ENCODE data around the gene RBM23. TPM values are rescaled to one million over a fixed set of nuclear protein-coding genes. Genes with fewer than 3 reads are reported as not detected.

RBM23 gene
- total and polyA plus RNA-seq, 2 of the 8 experiments (the other 6 are each of a cell fraction or from before 2014, with no cell fraction given) = 41.2 to 43.3 TPM

DNA sequence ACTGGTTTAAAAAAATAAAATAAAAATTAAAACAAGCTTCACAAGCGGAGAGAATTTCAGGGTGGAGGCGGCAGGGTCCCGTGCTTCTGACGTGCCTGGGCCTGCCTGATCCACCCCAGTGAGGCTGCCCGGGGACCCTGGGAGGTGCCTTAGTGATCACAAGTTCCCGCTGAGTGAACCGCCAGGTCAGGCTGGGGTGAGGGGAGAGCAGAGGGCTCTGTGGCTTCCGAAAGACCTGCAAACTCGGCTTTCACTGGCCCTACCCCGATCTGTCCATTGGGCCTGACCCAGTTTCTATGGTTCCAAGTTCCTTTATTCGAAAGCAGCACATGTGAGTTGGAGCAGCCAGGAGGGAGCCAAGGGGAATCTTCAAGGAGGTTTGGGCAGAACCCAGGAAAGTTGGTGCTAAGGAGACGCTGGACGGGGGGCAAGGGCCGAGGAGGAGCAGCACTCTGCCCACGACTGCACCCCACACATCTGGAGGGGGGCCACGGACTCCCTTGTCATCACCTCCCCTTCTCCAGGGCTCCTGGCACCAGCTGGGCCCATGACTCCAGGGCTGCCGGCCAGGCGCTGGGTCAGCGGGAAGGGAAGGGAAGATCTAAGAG is 69.6 kb downstream of the RBM23 start:
- H3K23ac ChIP-seq (ENCODE audit: insufficient read length) = no peak overlapping the region
- H2BK20ac ChIP-seq (ENCODE audit: low read length) = no peak overlapping the region; the same call in 1 of the 2 replicates
- peak overlapping the region; percentile 56; the same call in 1 of the 2 replicates for H2BK5ac ChIP-seq (ENCODE audit: low read depth, low read length)
- peak overlapping the region; percentile 90; the same call in 1 of the 2 replicates for H2BK15ac ChIP-seq (ENCODE audit: low read length)
- H3K79me2 ChIP-seq (ENCODE audit: control insufficient read depth in 1 of 2, insufficient read depth in 2 of 2, low read length in 2 of 2) = no peaks in the 10 kb centered on the region
- H3K4me1 ChIP-seq (replicated peaks in 1 of 4; ENCODE audit: control insufficient read depth in 3 of 4, insufficient read depth in 4 of 4, low read length in 3 of 4) = peaks cover 4 to 22% (median 11%) of the 10 kb centered on the region in 4 experiments
- H2AFZ ChIP-seq (ENCODE audit: low read length) = peak overlapping the region; percentile 16; the same call in 1 of the 2 replicates
- 0 out of 2 replicates have a peak overlapping the region, but pooled peaks have one; percentile 15 for H3K27ac ChIP-seq (ENCODE audit: low read depth, low read length)
- no peak overlapping the region for H4K5ac ChIP-seq (ENCODE audit: insufficient read length, low read depth, low read length)
- no peak overlapping the region for H3K4ac ChIP-seq (replicated peaks; ENCODE audit: insufficient read length, low read depth, low read length)
- peaks cover 4 to 19% (median 12%) of the 10 kb centered on the region in 4 experiments; a peak in 7 of 8 replicates for H3K36me3 ChIP-seq (ENCODE audit: control insufficient read depth in 2 of 4, insufficient read depth in 4 of 4, low read length in 3 of 4)
- H2BK120ac ChIP-seq (replicated peaks; ENCODE audit: low read depth, low read length) = no peak overlapping the region
- peak overlapping the region; percentile 1 for H4K91ac ChIP-seq (replicated peaks; ENCODE audit: insufficient read length, low read length)
- peaks cover 2% of the 10 kb centered on the region; the same call in 1 of the 2 replicates for H3K23me2 ChIP-seq (ENCODE audit: low read depth, low read length)
- POLR2A ChIA-PET (ENCODE audit: partially characterized antibody) = interaction anchor here (0.6 to 13.9 kb wide), 4 partner anchors 16 to 67 kb away, joined by 3 to 203 read pairs (median 44); partner anchors contain the start of genes MMP14 and MRPL52
- no peaks in the 10 kb centered on the region for H3K27me3 ChIP-seq (replicated peaks in 1 of 4; ENCODE audit: control insufficient read depth in 3 of 4, extremely low read depth in 1 of 4, insufficient read depth in 3 of 4, low read length in 3 of 4)
- H2BK12ac ChIP-seq (ENCODE audit: low read depth, low read length) = 0 out of 2 replicates have a peak overlapping the region, but pooled peaks have one; percentile 39
- H3K79me1 ChIP-seq (ENCODE audit: low read depth, low read length) = no peaks in the 10 kb centered on the region
- H4K20me1 ChIP-seq (replicated peaks in 1 of 2; ENCODE audit: control insufficient read depth in 1 of 2, insufficient read depth in 2 of 2, low read length in 2 of 2) = peaks cover 0 to 2% of the 10 kb centered on the region in 2 experiments
- peak overlapping the region; percentile 22; the same call in 1 of the 2 replicates for H3K18ac ChIP-seq (ENCODE audit: extremely low read depth, low read length)
- no peaks in the 10 kb centered on the region for H3K9me3 ChIP-seq (ENCODE audit: insufficient read depth in 2 of 2, low read depth in 1 of 2, low read length in 1 of 2)
- DNase-seq (ENCODE audit: low read depth in 1 of 2, low spot score in 2 of 2) (no peak), FAIRE-seq (no peak)
- H2AK5ac ChIP-seq (ENCODE audit: low read depth, low read length) = no peak overlapping the region
- WGBS, 2 experiments (ENCODE audit: extremely low coverage in 1 of 2, insufficient coverage in 1 of 2, insufficient read length in 1 of 2, insufficient replicate concordance in 2 of 2, low coverage in 1 of 2, low lambda C conversion rate in 2 of 2, missing lambda C conversion rate in 1 of 2) = 81% methylated on average over 18 of the region's 19 CpGs; no CpG with 5 or more reads in 1 of the 2 experiments
- no peak overlapping the region for H3K4me3 ChIP-seq (ENCODE audit: extremely low read depth in 1 of 4, insufficient read depth in 2 of 4, low read depth in 3 of 4, low read length in 4 of 4)
- no peak overlapping the region for H3K14ac ChIP-seq (ENCODE audit: insufficient read length)
- CTCF ChIA-PET (ENCODE audit: partially characterized antibody) = interaction anchor here (0.8 to 56.0 kb wide), 6 partner anchors 10 to 196 kb away, joined by 3 to 1562 read pairs (median 26); partner anchors contain the start of genes MMP14, MRPL52 and SLC7A7
- no peak overlapping the region for H3K56ac ChIP-seq (replicated peaks; ENCODE audit: insufficient read length, low read depth, low read length)
- H4K8ac ChIP-seq (ENCODE audit: extremely low read depth, insufficient read depth, low read length) = no peak overlapping the region
- no peak overlapping the region for H3K9ac ChIP-seq (replicated peaks in 1 of 4; ENCODE audit: extremely low read depth in 1 of 4, low read depth in 3 of 4, low read length in 3 of 4)
- H3K4me2 ChIP-seq (ENCODE audit: insufficient read depth in 1 of 2, low read depth in 2 of 2, low read length in 2 of 2) = no peak overlapping the region
- no peak for TF ChIP-seq RBBP5 (IDR thresholded peaks at IDR 0.05; ENCODE audit: borderline replicate concordance, low read depth, low read length)
- no peak for TF ChIP-seq TAF1 (IDR thresholded peaks at IDR 0.05; ENCODE audit: low read depth, low read length)
- TF ChIP-seq HDAC6 (IDR thresholded peaks at IDR 0.05; ENCODE audit: low read depth, low read length) = no peak
